ENCODE data around the gene ANAPC5. TPM values are rescaled to one million over a fixed set of nuclear protein-coding genes. Genes with fewer than 3 reads are reported as not detected.
"Not testable (repeated sequence)": the region's sequence is repeated elsewhere in the genome, so short reads cannot be mapped to it uniquely, and the experiment has no call there.

ANAPC5 gene
- total RNA-seq, 2 donors from 2014 or later = 78.0 to 110 TPM

DNA sequence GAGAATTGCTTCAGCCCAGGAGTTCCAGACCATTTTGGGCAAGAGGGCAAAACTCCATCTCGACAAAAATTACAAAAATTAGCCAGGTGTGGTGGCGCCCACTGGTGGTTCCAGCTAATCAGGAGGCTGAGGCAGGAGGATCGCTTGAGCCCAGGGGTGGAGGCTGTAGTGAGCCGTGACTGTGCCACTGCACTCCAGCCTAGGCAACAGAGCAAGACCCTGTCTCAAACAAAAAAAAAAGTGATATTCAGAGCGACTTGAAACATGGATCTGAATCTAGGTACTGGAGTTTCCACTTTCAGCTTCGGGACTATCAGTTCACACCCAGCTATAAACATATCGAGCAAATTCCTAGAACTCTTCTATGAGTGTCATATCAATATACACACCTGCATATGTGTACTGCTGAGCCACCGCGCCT lies 31.4 kb upstream of the ANAPC5 start:
- intact Hi-C loops (cut with DNase I) = no loop called here
- 92% methylated on average over 9 of the region's 9 CpGs for WGBS
- H3K27me3 ChIP-seq (replicated peaks; ENCODE audit: insufficient read depth) = no peaks in the 10 kb centered on the region

DNA sequence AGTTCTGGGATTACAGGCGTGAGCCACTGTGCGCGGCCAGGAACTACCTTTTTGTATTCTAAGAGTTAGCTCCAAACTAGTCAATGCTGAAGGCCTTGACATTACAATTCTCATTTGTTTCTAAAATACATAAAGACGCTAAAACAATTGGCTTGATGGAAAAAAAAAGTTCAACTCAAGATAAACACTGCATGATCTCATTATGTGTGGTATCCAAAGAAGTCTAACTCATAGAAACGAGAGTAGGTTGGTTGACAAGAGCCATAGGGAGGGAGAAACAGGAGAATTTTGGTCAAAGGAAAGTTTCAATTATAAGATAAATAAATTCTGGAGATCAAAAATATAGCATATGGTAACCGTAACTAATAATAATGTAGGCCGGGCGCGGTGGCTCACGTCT lies 27.7 kb upstream of the ANAPC5 start:
- no peaks in the 10 kb centered on the region for H3K4me1 ChIP-seq (replicated peaks)
- H3K9me3 ChIP-seq = no peaks in the 10 kb centered on the region
- no peaks in the 10 kb centered on the region for H3K36me3 ChIP-seq
- intact Hi-C loops (cut with DNase I) = no loop called here
- H3K27ac ChIP-seq = no peak overlapping the region
- H3K4me3 ChIP-seq = no peak overlapping the region
- WGBS = 88% methylated on average over 10 of the region's 10 CpGs
- no peak for TF ChIP-seq POLR2AphosphoS5 (IDR thresholded peaks at IDR 0.05)
- TF ChIP-seq, protein P1, sequence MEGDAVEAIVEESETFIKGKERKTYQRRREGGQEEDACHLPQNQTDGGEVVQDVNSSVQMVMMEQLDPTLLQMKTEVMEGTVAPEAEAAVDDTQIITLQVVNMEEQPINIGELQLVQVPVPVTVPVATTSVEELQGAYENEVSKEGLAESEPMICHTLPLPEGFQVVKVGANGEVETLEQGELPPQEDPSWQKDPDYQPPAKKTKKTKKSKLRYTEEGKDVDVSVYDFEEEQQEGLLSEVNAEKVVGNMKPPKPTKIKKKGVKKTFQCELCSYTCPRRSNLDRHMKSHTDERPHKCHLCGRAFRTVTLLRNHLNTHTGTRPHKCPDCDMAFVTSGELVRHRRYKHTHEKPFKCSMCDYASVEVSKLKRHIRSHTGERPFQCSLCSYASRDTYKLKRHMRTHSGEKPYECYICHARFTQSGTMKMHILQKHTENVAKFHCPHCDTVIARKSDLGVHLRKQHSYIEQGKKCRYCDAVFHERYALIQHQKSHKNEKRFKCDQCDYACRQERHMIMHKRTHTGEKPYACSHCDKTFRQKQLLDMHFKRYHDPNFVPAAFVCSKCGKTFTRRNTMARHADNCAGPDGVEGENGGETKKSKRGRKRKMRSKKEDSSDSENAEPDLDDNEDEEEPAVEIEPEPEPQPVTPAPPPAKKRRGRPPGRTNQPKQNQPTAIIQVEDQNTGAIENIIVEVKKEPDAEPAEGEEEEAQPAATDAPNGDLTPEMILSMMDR (IDR thresholded peaks at IDR 0.05) = no peak
- no peak for TF ChIP-seq POLR2A (IDR thresholded peaks at IDR 0.05)
- DNase-seq (ENCODE audit: low spot score) = no peak
- H3K27me3 ChIP-seq (replicated peaks; ENCODE audit: insufficient read depth) = no peaks in the 10 kb centered on the region

More for the DNA sequence above, 31.4 kb upstream of the ANAPC5 start:
- Histone ChIP-seq H3K4me3 (no peak overlapping the region), H3K4me1 (replicated peaks) (no peaks in the 10 kb centered on the region), H3K36me3 (no peaks in the 10 kb centered on the region), H3K9me3 (no peaks in the 10 kb centered on the region), H3K27ac (no peak overlapping the region)
- no peak for TF ChIP-seq POLR2AphosphoS5 (IDR thresholded peaks at IDR 0.05)
- TF ChIP-seq, protein P1 (IDR thresholded peaks at IDR 0.05) = no peak
- no peak for TF ChIP-seq POLR2A (IDR thresholded peaks at IDR 0.05)
- no peak for DNase-seq (ENCODE audit: low spot score)

DNA sequence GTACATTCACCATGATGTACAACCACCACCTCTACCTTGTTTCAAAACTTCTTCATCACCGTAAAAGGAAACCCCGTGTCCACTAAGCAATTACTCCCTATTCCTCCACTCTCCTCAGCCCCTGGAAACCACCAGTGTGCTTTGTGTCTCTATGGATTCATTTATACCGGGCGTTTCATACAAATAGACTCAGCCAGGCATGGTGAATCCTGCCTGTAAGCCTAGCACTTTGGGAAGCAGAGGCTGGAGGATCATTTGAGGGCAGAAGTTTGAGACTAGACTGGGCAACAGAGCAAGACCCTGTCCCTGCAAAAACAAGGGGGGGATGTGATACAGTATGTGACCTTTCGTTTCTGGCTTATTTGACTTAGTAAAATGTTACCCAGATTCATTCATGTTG lies 26.5 kb upstream of the ANAPC5 start:
- intact Hi-C loops (cut with DNase I) = no loop called here
- Histone ChIP-seq H3K4me3 (no peak overlapping the region), H3K9me3 (no peaks in the 10 kb centered on the region), H3K4me1 (replicated peaks) (no peaks in the 10 kb centered on the region), H3K27me3 (replicated peaks; ENCODE audit: insufficient read depth) (no peaks in the 10 kb centered on the region), H3K36me3 (no peaks in the 10 kb centered on the region), H3K27ac (no peak overlapping the region)
- 84% methylated on average over 5 of the region's 5 CpGs for WGBS
- no peak for DNase-seq (ENCODE audit: low spot score)
- TF ChIP-seq POLR2A (IDR thresholded peaks at IDR 0.05) (no peak), POLR2AphosphoS5 (IDR thresholded peaks at IDR 0.05) (no peak)
- TF ChIP-seq, protein P1 (IDR thresholded peaks at IDR 0.05) = no peak

DNA sequence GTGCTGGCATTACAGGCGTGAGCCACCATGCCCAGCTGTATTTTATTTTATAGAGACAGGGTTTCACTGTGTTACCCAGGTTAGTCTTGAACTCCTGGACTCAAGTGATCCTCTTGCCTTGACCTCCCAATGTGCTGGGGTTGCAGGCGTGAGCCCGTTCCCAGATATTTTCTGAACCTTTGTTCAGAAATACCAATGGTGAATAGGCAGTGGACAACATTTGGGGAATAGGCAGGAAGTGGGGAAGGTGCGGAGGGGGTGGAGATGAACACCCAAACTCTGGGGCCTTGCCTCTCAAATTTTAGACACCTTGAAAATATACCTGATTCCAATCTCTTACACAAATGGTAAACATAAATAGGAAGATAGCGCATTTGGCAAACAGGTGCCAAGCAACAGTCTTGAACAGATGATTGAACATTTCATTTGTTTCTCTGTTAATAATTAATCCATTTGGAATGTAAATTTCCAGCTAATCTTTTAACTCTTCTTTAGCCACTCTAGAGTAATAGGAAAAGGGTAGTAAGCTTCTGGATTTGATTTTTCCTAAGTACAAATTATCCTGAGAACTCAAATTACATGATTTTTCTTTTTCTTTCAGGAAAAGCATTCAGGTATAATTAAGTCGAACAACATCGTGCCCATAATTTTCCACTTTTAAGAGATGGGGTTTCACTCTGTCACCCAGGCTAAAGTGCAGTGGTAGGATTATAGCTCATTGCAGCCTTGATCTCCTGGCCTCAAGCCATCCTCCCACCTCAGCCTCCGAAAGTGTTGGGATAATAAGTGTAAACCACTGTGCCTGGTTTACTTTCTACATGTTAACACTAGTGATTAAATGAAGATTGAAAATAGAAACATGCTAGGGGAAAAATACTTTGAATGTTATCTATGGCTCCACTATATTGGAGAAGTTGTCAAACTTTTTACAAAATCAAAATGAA lies 24.8 kb upstream of the ANAPC5 start:
- Histone ChIP-seq H3K9me3 (no peaks in the 10 kb centered on the region), H3K4me3 (no peak overlapping the region), H3K4me1 (replicated peaks) (no peaks in the 10 kb centered on the region), H3K27me3 (replicated peaks; ENCODE audit: insufficient read depth) (no peaks in the 10 kb centered on the region), H3K36me3 (no peaks in the 10 kb centered on the region), H3K27ac (no peak overlapping the region)
- 79% methylated on average over 8 of the region's 8 CpGs for WGBS
- no peak for TF ChIP-seq POLR2A (IDR thresholded peaks at IDR 0.05)
- TF ChIP-seq, protein P1 (IDR thresholded peaks at IDR 0.05) = no peak
- TF ChIP-seq POLR2AphosphoS5 (IDR thresholded peaks at IDR 0.05) = no peak
- intact Hi-C loops (cut with DNase I) = no loop called here
- no peak for DNase-seq (ENCODE audit: low spot score)

DNA sequence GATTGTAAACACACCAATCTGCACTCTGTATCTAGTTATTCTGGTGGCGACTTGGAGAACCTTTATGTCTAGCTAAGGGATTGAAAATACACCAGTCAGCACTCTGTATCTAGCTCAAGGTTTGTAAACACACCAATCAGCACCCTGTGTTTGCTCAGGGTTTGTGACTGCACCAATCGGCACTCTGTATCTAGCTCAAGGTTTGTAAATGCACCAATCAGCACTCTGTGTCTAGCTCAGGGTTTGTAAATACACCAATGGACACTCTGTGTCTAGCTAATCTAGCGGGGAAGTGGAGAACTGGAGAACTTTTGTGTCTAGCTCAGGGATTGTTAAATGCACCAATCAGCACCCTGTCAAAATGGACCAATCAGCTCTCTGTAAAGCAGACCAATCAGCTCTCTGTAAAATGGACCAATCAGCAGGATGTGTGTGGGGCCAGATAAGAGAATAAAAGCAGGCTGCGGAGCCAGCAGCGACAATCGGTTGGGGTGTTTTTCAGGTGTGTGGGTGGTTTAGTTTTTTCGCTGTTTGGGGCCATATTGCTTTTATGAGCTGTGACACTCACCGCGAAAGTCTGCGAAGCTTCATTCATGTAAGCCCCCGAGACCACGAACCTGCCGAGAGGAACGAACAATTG lies 22.9 kb upstream of the ANAPC5 start:
- intact Hi-C loops (cut with DNase I); H3K9me3 ChIP-seq; H3K27ac ChIP-seq; H3K27me3 ChIP-seq (replicated peaks; ENCODE audit: insufficient read depth); H3K4me3 ChIP-seq; DNase-seq (ENCODE audit: low spot score); H3K4me1 ChIP-seq (replicated peaks); H3K36me3 ChIP-seq: not testable (repeated sequence)
- WGBS = 92% methylated on average over 14 of the region's 14 CpGs

DNA sequence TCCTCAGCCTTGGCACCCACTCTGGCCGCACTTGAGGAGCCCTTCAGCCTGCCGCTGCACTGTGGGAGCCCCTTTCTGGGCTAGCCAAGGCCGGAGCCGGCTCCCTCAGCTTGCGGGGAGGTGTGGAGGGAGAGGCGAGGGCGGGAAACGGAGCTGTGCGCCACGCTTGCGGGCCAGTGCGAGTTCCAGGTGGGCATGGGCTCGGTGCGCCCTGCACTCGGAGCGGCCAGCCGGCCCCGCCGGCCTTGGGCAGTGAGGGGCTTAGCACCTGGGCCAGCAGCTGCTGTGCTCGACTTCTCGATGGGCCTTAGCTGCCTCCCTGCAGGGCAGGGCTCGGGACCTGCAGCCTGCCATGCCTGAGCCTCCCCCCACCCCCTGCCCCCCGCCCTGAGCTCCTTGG lies 22.1 kb upstream of the ANAPC5 start:
- not testable (repeated sequence) for DNase-seq (ENCODE audit: low spot score)

More for the DNA sequence above, 22.1 kb upstream of the ANAPC5 start:
- H3K27me3 ChIP-seq (replicated peaks; ENCODE audit: insufficient read depth); H3K27ac ChIP-seq; H3K4me3 ChIP-seq; H3K9me3 ChIP-seq; intact Hi-C loops (cut with DNase I); H3K4me1 ChIP-seq (replicated peaks); H3K36me3 ChIP-seq: not testable (repeated sequence)
- 95% methylated on average over 20 of the region's 23 CpGs for WGBS

Measured in prostate gland (tissue), 2 donors.